Stimulated activated CD8-positive, alpha-beta memory T cell treated with anti-CD3 and anti-CD28 coated beads, Interleukin-15, amount 100 ng/mL, for 1 hour (primary cell): Measurements from ENCODE around the gene ANO9.
"Not testable (repeated sequence)": the region's sequence is repeated elsewhere in the genome, so short reads cannot be mapped to it uniquely, and the experiment has no call there.

ENCODE experiments used
- DNase-seq: peaks from one replicate; pipeline ENCODE4 v3.0.0-alpha.2; 2020; ENCODE audit warnings: low read depth

The ANO9 gene

GRCh38 chr11:433641-434040 is 8.2 kb downstream of the ANO9 start:
- no peak for DNase-seq

- DNase-seq, result no peak
Observed at GRCh38 chr11:433111-433510, 8.7 kb downstream of the ANO9 start.

- no peak for DNase-seq
Observed at GRCh38 chr11:432501-433100, 9.2 kb downstream of the ANO9 start.

GRCh38 chr11:431921-432320 is 9.9 kb downstream of the ANO9 start:
- no peak for DNase-seq

GRCh38 chr11:429931-430456 is 11.8 kb downstream of the ANO9 start:
- no peak for DNase-seq

- DNase-seq, result no peak
Observed at GRCh38 chr11:429391-429790, 12.4 kb downstream of the ANO9 start.

- no peak for DNase-seq
Observed at GRCh38 chr11:428295-428694, 13.5 kb downstream of the ANO9 start.

GRCh38 chr11:426851-427250 is 15.0 kb downstream of the ANO9 start:
- DNase-seq, result no peak

GRCh38 chr11:425301-425700 is 16.5 kb downstream of the ANO9 start:
- no peak for DNase-seq

GRCh38 chr11:424766-425165 is 17.0 kb downstream of the ANO9 start:
- not testable (repeated sequence) for DNase-seq

GRCh38 chr11:424232-424631 is 17.6 kb downstream of the ANO9 start:
- DNase-seq, result no peak

GRCh38 chr11:422249-422656 is 19.6 kb downstream of the ANO9 start:
- no peak for DNase-seq

- DNase-seq, result no peak
Observed at GRCh38 chr11:420911-421321, 20.9 kb downstream of the ANO9 start.

- no peak for DNase-seq
Observed at GRCh38 chr11:420054-420910, 21.5 kb downstream of the ANO9 start.

- DNase-seq, result no peak
Observed at GRCh38 chr11:419248-420005, 22.4 kb downstream of the ANO9 start.

GRCh38 chr11:418343-419247 is 23.2 kb downstream of the ANO9 start:
- no peak for DNase-seq

GRCh38 chr11:417652-418342 is 24.0 kb downstream of the ANO9 start:
- no peak for DNase-seq

GRCh38 chr11:416757-417621 is 24.8 kb downstream of the ANO9 start:
- DNase-seq, result no peak

- no peak for DNase-seq
Observed at GRCh38 chr11:416051-416756, 25.6 kb downstream of the ANO9 start.
